Measurements from ENCODE around the gene ROCK2.

DNA sequence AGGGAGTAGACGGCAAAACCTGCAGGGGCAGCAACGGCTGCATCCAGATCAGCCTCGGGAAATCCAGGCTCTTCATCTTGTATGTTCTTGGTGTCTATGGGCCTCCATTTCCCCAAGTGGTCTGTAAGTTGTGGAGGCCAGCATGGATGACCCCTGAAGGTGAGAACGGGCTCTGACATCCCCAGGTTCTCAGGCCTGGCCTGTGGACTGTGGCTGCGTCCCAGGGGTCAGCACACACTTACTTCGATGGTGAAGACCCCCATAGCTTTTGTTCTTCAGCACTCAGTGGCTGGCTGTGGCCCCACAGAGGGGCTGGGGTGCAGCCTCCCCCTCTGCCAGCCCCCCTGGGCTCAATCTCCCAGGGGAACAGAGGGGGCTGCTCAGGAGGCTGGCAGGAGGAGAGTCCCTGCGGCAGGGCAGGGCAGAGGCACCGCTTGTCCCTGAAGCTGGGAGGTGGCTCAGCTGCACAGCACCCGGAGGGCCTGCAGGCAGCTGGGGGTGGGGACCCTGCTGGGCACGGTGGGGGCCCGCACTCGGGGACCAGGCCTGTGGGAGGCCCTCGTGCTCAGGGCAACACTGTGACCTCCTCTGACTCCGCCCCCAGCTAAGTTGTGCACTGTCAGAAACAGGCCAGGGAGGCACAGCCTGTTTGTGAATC lies 185.4 kb downstream of the ROCK2 start:
- TF ChIP-seq POLR2AphosphoS2 (IDR thresholded peaks at IDR 0.05; ENCODE audit: low read length) (no peak), YY1 (IDR thresholded peaks at IDR 0.05; ENCODE audit: borderline replicate concordance in 1 of 3, control insufficient read depth in 1 of 3, extremely low read depth in 1 of 3, insufficient read depth in 3 of 3, insufficient read length in 1 of 3, insufficient replicate concordance in 2 of 3, low read depth in 1 of 3, low read length in 2 of 3) (no peak), STAT5A (IDR thresholded peaks at IDR 0.05; ENCODE audit: borderline replicate concordance, low read length) (no peak), ZBED1 (IDR thresholded peaks at IDR 0.05) (no peak), KLF16 (IDR thresholded peaks at IDR 0.05) (no peak), ZNF407 (IDR thresholded peaks at IDR 0.05; ENCODE audit: low read depth) (no peak), SREBF2 (CRISPR knock-in tag; IDR thresholded peaks at IDR 0.05) (no peak), ZNF217 (CRISPR knock-in tag; IDR thresholded peaks at IDR 0.05) (no peak), EP300 (IDR thresholded peaks at IDR 0.05; ENCODE audit: low read length) (no peak), HNRNPL (IDR thresholded peaks at IDR 0.05; ENCODE audit: low read depth, low read length) (no peak)
